ENCODE results near the gene ACOT13.
A peak's percentile ranks its signal among the peaks of the same experiment; 100 is the strongest.
"Not testable (repeated sequence)": the region's sequence is repeated elsewhere in the genome, so short reads cannot be mapped to it uniquely, and the experiment has no call there.

ACOT13 gene

GRCh38 chr6:24666641-24667377, at the start of gene ACOT13, which contains the start of gene TDP2:
Gene ACOT13, plus strand, starts transcription at chr6:24667077. Its CDS starts 187 bp downstream, at chr6:24667264.
Gene TDP2, minus strand, starts transcription at chr6:24666899. Its CDS starts 37 bp downstream, at chr6:24666862.
- peak; percentile 65 for DNase-seq (ENCODE audit: insufficient read length, low spot score)
- FAIRE-seq, result peak; percentile 86

GRCh38 chr6:24619661-24620060, 47.2 kb upstream of the ACOT13 start:
- DNase-seq (ENCODE audit: insufficient read length, low spot score) (no peak), FAIRE-seq (no peak)

- DNase-seq (ENCODE audit: insufficient read length, low spot score), result no peak
These were observed 46.2 kb upstream of the ACOT13 start for GRCh38 chr6:24620637-24621036.

GRCh38 chr6:24621626-24622289, 45.1 kb upstream of the ACOT13 start:
- FAIRE-seq (no peak), DNase-seq (ENCODE audit: insufficient read length, low spot score) (no peak)

More at GRCh38 chr6:24620637-24621036, 46.2 kb upstream of the ACOT13 start:
- no peak for FAIRE-seq

- no peak for DNase-seq (ENCODE audit: insufficient read length, low spot score)
- no peak for FAIRE-seq
These were observed 35.9 kb upstream of the ACOT13 start for GRCh38 chr6:24630856-24631505.

GRCh38 chr6:24631671-24632070, 35.2 kb upstream of the ACOT13 start:
- no peak for DNase-seq (ENCODE audit: insufficient read length, low spot score)
- no peak for FAIRE-seq

- no peak for FAIRE-seq
These were observed 34.3 kb upstream of the ACOT13 start for GRCh38 chr6:24632573-24632972.

GRCh38 chr6:24636681-24637080, 30.2 kb upstream of the ACOT13 start:
- no peak for DNase-seq (ENCODE audit: insufficient read length, low spot score)
- no peak for FAIRE-seq

More at GRCh38 chr6:24632573-24632972, 34.3 kb upstream of the ACOT13 start:
- no peak for DNase-seq (ENCODE audit: insufficient read length, low spot score)

- DNase-seq (ENCODE audit: insufficient read length, low spot score) (no peak), FAIRE-seq (no peak)
These were observed 26.7 kb upstream of the ACOT13 start for GRCh38 chr6:24640166-24640565.

- DNase-seq (ENCODE audit: insufficient read length, low spot score); FAIRE-seq: not testable (repeated sequence)
These were observed 26.2 kb upstream of the ACOT13 start for GRCh38 chr6:24640631-24641030.

GRCh38 chr6:24642061-24642460, 24.8 kb upstream of the ACOT13 start:
- FAIRE-seq (no peak), DNase-seq (ENCODE audit: insufficient read length, low spot score) (no peak)

- no peak for FAIRE-seq
- no peak for DNase-seq (ENCODE audit: insufficient read length, low spot score)
These were observed 23.0 kb upstream of the ACOT13 start for GRCh38 chr6:24643920-24644319.

- no peak for FAIRE-seq
- DNase-seq (ENCODE audit: insufficient read length, low spot score), result no peak
These were observed 22.5 kb upstream of the ACOT13 start for GRCh38 chr6:24644377-24644776.

GRCh38 chr6:24646771-24647170, 20.1 kb upstream of the ACOT13 start:
- DNase-seq (ENCODE audit: insufficient read length, low spot score) (no peak), FAIRE-seq (no peak)

GRCh38 chr6:24648276-24648675, 18.6 kb upstream of the ACOT13 start:
- no peak for DNase-seq (ENCODE audit: insufficient read length, low spot score)
- no peak for FAIRE-seq

- no peak for DNase-seq (ENCODE audit: insufficient read length, low spot score)
- no peak for FAIRE-seq
These were observed 17.2 kb upstream of the ACOT13 start for GRCh38 chr6:24649691-24650090.

GRCh38 chr6:24650365-24650764, 16.5 kb upstream of the ACOT13 start:
- DNase-seq (ENCODE audit: insufficient read length, low spot score) (no peak), FAIRE-seq (no peak)

- no peak for DNase-seq (ENCODE audit: insufficient read length, low spot score)
- FAIRE-seq, result no peak
These were observed 11.7 kb upstream of the ACOT13 start for GRCh38 chr6:24655215-24655614.

- FAIRE-seq (no peak), DNase-seq (ENCODE audit: insufficient read length, low spot score) (no peak)
These were observed 8.0 kb upstream of the ACOT13 start for GRCh38 chr6:24658573-24659560.

- FAIRE-seq, result no peak
- DNase-seq (ENCODE audit: insufficient read length, low spot score), result no peak
These were observed 7.3 kb upstream of the ACOT13 start for GRCh38 chr6:24659561-24659960.
